ENCODE results near the gene PDE4D. TPM values are rescaled to one million over a fixed set of nuclear protein-coding genes. Genes with fewer than 3 reads are reported as not detected.

PDE4D gene
- total RNA-seq, 1 experiment from 2014 or later: 2.1 TPM

GRCh38 chr5:59923465-59923864 lies 29.9 kb upstream of the PDE4D start:
- Histone ChIP-seq H2AK5ac (ENCODE audit: insufficient read length, low read length) (no peak overlapping the region), H3K4me2 (ENCODE audit: insufficient read depth, insufficient read length, low read length) (no peak overlapping the region), H3K4ac (ENCODE audit: low read depth, low read length) (no peak overlapping the region), H4K8ac (replicated peaks; ENCODE audit: insufficient read length, low read depth, low read length) (no peak overlapping the region), H3K79me2 (ENCODE audit: insufficient read depth, low read length) (no peaks in the 10 kb centered on the region), H4K20me1 (ENCODE audit: control insufficient read depth, insufficient read depth, insufficient read length) (no peaks in the 10 kb centered on the region), H3K14ac (ENCODE audit: insufficient read depth, low read length) (no peak overlapping the region), H4K91ac (ENCODE audit: insufficient read length, low read depth, low read length) (no peak overlapping the region), H3K4me1 (ENCODE audit: insufficient read depth, low read length) (peaks cover 6% of the 10 kb centered on the region; the same call in 1 of the 2 replicates), H3K27me3 (ENCODE audit: insufficient read depth, low read length) (no peaks in the 10 kb centered on the region), H3K9me3 (ENCODE audit: control insufficient read depth, low read depth, low read length) (no peaks in the 10 kb centered on the region), H2BK15ac (ENCODE audit: low read depth, low read length) (no peak overlapping the region), H2BK12ac (ENCODE audit: insufficient read length, low read depth, low read length) (no peak overlapping the region), H3K23me2 (ENCODE audit: insufficient read length, low read depth, low read length, poor library complexity, severe bottlenecking) (no peaks in the 10 kb centered on the region), H3K9ac (ENCODE audit: extremely low read depth, insufficient read length, low read length) (no peak overlapping the region), H2BK20ac (ENCODE audit: low read depth, low read length, poor library complexity, severe bottlenecking) (no peak overlapping the region), H3K56ac (ENCODE audit: insufficient read length, low read depth, low read length) (no peak overlapping the region), H3K79me1 (ENCODE audit: insufficient read depth, low read depth, low read length, poor library complexity, severe bottlenecking) (no peaks in the 10 kb centered on the region), H3K18ac (ENCODE audit: insufficient read length, low read depth, low read length) (no peak overlapping the region), H2BK5ac (ENCODE audit: insufficient read length, low read length) (no peak overlapping the region), H3K23ac (ENCODE audit: insufficient read length, low read depth, low read length) (no peak overlapping the region), H2BK120ac (ENCODE audit: low read depth, low read length, poor library complexity, severe bottlenecking) (no peak overlapping the region), H3T11ph (ENCODE audit: low read length) (no peak overlapping the region), H3K27ac (ENCODE audit: insufficient read length, low read depth, low read length) (no peak overlapping the region), H2AFZ (ENCODE audit: low read length) (no peak overlapping the region), H4K5ac (ENCODE audit: insufficient read length, low read depth, low read length) (no peak overlapping the region)
- Mint-ChIP-seq H3K4me3 (no peak overlapping the region), H3K27ac (no peak overlapping the region), H3K9me3 (no peaks in the 10 kb centered on the region), H3K36me3 (ENCODE audit: insufficient read depth in 1 of 3, low read depth in 3 of 3) (no peaks in the 10 kb centered on the region), H3K4me1 (peaks cover 9 to 13% of the 10 kb centered on the region in 2 experiments), H3K27me3 (ENCODE audit: low read depth) (peaks cover 3% of the 10 kb centered on the region; the same call in 1 of the 2 replicates)
- TF ChIP-seq, protein P1, sequence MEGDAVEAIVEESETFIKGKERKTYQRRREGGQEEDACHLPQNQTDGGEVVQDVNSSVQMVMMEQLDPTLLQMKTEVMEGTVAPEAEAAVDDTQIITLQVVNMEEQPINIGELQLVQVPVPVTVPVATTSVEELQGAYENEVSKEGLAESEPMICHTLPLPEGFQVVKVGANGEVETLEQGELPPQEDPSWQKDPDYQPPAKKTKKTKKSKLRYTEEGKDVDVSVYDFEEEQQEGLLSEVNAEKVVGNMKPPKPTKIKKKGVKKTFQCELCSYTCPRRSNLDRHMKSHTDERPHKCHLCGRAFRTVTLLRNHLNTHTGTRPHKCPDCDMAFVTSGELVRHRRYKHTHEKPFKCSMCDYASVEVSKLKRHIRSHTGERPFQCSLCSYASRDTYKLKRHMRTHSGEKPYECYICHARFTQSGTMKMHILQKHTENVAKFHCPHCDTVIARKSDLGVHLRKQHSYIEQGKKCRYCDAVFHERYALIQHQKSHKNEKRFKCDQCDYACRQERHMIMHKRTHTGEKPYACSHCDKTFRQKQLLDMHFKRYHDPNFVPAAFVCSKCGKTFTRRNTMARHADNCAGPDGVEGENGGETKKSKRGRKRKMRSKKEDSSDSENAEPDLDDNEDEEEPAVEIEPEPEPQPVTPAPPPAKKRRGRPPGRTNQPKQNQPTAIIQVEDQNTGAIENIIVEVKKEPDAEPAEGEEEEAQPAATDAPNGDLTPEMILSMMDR (conservative IDR thresholded peaks at IDR 0.05): peak; percentile 44
- DNase-seq: no peak
- WGBS (ENCODE audit: extremely low coverage, insufficient read length, low lambda C conversion rate): no CpG with 5 or more reads among the region's 3 CpGs
